ENCODE results near the gene HNF1A.

The HNF1A gene

DNA sequence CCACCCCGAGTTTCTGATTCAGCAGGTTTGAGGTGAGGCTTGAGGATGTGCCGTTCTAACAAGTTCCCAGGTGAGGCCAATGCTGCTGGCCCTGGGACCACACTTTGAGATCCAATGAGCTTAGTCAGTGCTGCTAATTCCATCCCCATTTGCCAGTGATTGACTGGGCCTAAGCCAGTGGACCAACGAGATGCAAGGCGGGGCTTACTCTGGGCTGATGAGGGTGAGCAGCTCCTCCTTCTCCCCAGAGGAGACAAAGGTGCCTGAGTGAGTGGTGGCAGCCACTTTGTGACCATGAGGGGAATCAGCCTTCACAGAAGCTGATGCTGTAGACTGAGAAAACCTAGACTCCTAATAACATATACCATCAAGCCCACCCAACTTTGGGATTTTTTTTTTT lies 23.1 kb upstream of the HNF1A start:
- H3K4me3 ChIP-seq = no peak overlapping the region
- no peak overlapping the region for H3K27ac ChIP-seq

DNA sequence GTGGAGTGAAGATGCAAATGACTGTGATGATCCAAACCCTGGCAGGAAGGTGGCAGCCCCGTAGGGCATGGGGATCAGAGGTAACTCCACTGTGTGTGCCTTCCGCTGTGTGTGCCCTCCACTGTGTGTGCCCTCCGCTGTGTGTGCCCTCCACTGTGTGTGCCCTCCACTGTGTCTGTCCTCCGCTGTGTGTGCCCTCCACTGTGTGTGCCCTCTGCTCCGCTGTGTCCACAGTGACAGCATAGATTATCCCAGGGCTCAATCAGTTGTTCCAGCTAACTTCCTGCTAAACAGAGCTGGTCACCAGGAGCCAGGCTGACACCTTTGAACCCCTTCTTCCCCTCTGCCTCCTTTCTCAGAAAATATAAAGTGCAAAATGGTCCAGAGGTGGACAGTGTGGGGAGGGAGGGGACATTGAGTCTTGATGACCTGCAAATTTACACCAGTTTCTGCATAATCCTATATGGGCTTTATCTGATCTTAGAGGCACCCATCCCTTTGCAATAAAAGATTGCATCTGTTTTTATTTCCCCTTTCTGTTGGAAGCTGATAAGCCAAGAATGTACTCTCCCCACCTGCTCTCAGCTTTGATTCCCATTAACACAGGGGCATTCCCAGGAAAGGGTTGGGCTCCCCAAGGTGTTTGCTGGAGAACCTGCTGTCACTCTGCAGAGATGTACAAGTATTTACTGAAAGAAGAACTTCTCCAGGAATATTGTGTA lies 21.6 kb upstream of the HNF1A start:
- Histone ChIP-seq H3K27ac (no peak overlapping the region), H3K4me3 (no peak overlapping the region)

DNA sequence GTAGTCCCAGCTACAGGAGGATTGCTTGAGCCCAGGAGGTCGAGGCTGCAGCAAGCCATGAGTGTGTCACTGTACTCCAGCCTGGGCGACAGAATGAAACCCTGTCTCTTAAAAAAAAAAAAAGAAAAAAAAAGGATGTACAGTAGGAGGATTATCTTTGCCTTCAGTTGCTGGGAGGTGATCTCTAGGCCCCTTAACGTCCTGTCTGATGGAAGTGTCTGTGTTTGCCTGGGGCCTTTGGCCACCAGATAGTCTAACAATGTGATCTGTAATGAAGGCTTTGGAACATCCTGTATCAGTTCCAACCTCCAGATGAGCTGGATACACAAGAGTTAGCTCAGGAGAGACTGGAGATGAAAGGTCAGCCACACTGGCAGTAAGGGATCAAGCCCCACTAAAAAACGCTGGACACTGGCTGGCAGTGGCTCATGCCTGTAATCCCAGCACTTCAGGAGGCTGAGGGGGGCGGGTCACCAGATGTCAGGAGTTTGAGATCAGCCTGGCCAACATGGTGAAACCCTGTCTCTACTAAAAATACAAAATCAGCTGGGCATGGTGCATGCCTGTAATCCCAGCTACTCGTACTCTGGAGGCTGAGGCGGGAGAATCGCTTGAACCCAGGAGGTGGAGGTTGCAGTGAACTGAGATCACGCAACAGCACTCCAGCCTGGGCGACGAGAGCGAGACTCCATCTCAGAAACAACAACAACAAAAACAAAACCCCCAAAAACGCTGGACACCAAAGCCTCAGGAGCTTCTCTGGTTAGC lies 19.0 kb upstream of the HNF1A start:
- Histone ChIP-seq H3K27ac (peak overlapping the region in 3 of 21 experiments; percentile 9 to 77 (median 30)), H3K4me3 (no peak overlapping the region)

DNA sequence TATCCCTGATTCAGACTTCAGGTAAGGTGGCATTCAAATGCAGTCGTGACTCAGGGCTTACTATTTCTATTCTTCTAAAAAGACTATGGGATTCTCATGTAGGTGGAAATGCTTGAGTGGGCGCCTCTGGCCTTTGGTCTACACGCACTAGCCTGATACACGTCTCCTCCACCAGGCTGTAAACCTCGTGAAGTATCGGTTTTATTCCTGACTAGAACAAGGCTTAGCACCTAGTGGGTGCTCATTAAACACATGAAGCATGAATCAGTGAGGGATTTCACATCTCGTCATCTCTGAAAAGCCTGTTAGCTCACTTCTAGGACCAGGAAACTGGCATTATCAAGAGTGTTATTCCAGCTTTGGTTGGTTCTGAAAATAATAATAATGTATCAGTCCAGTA lies 17.7 kb upstream of the HNF1A start:
- H3K27ac ChIP-seq = peak overlapping the region in 9 of 21 experiments; percentile 15 to 81 (median 59)
- H3K4me3 ChIP-seq = no peak overlapping the region

DNA sequence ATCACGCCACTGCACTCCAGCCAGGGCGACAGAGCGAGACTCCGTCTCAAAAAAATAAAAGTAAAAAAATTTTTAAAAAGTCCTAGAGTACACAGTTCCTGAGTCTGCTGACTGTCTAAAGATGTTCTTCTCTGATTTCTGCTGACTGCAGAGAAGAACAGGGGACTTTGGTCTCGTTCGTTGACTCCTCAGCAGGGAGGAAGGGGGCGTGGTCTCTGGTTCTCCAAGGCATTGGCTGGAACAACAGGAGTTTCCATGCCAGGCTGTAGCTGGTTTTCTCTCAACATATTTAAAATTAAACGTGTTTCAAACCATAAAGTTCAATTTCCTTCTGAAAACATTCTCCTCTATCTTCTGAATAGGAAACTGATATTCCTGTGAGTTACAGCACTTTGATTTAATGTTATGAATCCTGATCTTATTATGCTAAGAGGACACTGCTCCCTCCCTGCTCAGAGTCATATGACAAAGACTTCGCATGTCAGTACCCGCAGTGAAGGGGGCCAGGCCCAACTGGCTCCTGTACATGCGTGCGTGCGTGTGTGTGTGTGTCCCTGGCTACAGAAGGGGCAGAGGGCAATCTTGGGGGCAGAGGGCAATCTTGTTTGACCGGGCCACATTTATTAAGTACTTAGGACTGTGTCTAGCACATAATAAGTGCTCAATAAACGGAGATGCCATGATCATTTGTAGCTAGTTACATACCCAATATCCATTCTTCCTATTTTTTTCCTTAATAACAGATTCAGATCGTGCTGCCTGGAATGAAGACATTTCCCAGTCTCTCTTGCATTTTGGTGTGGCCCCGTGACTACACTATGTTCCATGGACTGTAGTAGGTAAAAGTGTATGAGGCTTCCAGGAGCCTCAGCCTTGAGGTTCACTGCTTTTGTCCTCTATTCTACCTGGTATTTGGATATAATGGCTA lies 16.5 kb upstream of the HNF1A start:
- Histone ChIP-seq H3K4me3 (no peak overlapping the region), H3K27ac (peak overlapping the region in 20 of 21 experiments; percentile 13 to 81 (median 66))

DNA sequence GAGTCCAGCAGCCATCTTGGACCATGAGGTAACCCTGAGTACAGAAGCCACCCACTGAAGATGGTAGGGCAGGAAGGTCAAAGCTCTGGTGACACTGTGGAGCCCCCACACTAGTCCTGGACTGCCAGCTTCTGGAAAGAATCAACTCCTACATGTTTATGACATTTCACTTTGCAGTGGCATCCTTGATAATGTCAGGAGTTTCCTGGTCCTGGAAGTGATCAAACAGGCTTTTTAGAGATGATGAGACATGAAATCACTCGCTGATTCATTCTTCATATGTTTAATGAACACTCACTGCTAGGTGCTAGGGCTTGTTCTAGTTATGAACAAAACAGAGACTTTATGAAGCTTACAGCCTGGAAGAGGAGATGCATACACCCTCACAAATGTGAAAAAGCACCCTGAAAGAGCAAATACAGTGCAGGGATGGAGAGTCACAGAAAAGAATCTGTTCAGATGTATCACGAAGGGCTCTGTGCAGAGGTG lies 15.8 kb upstream of the HNF1A start:
- H3K27ac ChIP-seq = peak overlapping the region in 20 of 21 experiments; percentile 3 to 81 (median 66)

DNA sequence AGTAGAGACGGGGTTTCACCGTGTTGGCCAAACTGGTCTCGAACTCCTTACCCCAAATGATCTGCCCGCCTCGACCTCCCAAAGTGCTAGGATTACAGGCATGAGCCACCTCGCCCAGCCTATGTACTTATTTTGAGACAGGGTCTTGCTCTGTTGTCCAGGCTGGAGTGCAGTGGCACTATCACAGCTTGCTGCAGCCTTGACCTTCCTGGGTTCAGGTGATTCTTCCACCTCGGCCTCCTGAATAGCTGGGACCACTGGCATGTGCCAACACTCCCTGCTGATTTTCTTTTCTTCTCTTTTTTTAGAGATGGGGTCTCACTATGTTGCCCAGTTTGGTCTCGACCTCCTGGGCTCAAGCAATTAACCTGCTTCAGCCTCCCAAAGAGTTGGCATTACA lies 14.0 kb upstream of the HNF1A start:
- no peak overlapping the region for H3K4me3 ChIP-seq
- H3K27ac ChIP-seq = no peak overlapping the region

More for the DNA sequence above, 15.8 kb upstream of the HNF1A start:
- H3K4me3 ChIP-seq = no peak overlapping the region

DNA sequence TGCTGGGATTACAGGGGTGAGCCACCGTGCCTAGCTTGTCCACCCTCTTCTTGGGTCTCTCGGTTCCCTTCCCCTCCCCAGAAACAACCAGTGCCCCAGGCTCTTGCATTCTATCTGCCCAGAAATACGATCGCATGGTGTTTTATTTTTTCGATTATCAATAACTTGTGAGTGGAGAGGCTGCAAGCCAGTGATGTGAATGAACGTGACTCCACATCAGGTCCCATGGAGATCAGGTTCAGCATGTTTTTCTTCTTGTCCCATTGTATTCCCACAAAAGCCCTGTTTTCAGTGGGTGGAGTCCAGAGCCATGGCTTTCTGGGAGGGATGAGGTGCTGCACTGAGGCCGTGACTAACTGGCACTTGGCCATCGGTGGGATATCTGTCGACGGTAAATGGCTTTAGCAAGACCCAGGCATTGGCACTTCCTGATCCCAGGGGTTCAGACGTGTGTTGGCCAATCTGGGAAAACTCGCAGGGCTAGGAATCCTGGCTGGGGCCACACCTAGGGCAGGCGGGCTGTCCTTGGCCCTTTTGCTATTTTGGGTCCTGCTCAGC lies 12.7 kb upstream of the HNF1A start:
- Histone ChIP-seq H3K4me3 (no peak overlapping the region), H3K27ac (peak overlapping the region in 7 of 21 experiments; percentile 16 to 56 (median 33))

DNA sequence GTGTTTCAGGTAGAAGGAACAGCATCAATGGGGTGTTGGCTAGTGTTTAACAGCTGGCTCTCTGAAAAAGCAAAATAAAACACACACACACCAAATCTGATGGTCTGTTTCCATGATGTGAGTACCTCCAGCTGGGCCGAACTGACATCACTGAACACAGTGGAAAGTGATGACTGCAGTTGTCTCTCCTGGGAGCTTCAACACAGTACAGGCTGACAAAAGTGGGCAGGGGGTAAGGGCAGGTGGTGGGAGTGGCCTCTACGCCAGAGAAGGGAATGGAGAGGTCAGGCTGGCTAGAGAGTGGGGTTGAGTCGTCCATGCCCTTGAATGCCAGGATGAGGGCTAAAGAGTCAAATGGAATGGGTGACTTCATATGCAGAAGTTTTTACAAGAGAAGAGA lies 8.0 kb upstream of the HNF1A start:
- Histone ChIP-seq H3K4me3 (no peak overlapping the region), H3K27ac (no peak overlapping the region)

DNA sequence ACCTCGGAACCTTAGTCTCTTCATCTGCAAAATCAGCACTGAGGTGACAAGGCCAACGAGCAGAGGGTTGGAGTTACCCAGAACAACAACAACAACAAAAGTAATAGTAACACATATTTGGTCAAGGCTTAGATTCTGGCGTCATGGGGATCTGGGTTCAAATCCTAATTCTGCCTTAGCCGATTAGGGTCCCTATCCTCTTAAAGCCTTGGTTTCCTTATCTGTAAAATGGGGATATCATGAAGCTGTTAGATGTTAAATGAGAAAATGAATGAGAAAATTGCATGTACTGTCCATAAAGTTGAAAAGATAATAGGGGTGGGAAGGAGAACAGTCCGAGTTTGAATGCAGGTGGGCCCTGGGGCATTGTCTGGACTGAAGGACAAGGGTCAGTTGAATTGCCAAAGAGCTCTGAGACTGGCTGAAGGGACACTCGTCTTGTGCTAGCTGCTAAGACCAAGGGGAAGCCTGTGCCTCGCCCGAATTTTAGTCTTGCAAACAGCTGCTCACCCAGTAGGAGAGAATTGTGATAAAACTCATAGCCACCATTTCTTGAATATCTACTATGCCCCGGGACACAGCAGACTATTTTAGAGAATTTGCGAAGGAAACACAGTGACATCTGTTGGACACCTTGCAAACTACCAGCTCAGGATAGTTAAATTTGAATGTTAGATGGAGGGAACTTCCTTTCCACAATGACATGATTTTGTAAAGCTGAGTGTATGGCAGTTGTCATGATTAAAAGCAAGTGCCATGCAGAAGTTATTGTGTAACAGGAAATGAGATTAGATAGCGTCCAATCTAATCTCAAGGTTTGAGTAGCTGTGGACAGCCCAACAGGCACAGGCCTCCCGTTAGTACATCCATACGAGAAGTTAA lies 6.8 kb upstream of the HNF1A start:
- Histone ChIP-seq H3K4me3 (no peak overlapping the region), H3K27ac (no peak overlapping the region)

DNA sequence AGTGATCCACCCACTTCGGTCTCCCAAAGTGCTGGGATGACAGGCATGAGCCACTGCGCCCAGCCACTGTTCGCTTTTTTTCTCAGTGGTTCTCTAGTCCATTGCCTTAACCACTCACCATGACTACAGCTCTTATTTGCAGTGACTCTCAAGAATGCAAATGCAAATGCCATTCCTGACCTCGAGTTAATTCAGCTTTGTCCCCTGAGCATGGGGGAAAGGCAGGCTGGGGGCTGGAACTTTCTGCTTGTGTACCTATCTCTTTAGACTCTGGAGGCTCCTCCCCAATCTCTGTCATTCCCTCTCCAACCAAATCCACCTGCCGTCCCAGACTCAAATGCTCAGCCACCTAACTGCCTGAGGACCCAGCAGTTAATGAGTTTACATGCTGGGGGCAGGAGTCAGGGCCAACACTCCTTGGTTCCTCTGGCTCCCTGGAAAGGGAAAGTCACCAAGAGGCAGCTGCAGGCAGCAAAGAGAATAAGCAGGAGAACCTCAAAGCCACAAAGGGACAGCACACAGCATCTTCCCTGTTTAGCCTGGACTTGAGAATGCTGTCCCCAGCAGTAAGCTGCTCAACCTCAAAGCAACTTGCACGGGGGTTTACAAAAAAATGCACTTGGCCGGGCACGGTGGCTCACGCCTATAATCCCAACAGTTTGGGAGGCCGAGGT lies 5.3 kb upstream of the HNF1A start:
- Histone ChIP-seq H3K4me3 (no peak overlapping the region), H3K27ac (no peak overlapping the region)

DNA sequence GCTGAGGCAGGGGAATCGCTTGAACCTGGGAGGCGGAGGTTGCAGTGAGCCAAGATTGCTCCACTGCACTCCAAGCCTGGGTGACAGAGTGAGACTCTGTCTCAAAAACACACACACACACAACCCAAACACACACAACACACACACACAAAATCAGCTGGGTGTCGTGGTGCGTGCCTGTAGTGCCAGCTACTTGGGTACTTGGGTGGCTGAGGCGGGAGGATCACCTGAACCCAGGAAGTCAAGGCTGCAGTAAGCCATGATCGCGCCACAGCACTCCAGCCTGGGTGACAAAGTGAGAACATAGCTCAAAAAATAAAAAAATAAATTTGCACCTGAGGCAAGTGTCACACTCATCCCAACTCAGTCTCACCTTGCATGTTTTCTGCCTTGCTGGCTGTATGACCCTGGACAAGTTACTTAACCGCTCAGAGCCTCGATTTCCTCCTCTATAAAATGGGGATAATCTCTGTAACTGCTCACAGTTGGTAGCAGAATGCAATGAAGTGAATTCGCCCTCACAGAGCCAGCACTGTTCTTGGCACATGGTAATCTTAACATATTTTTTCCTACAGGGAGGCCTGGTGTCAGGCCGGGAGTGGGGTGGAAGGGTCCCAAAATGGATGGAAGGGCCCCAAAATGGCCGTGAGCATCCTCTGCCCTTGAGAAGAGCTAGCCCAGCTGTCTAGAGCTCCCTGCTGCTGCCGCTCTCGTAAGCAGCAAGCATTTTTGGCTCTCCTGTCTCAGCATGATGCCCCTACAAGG lies 630 bp upstream of the HNF1A start:
- Histone ChIP-seq H3K27ac (no peak overlapping the region), H3K4me3 (no peak overlapping the region)

DNA sequence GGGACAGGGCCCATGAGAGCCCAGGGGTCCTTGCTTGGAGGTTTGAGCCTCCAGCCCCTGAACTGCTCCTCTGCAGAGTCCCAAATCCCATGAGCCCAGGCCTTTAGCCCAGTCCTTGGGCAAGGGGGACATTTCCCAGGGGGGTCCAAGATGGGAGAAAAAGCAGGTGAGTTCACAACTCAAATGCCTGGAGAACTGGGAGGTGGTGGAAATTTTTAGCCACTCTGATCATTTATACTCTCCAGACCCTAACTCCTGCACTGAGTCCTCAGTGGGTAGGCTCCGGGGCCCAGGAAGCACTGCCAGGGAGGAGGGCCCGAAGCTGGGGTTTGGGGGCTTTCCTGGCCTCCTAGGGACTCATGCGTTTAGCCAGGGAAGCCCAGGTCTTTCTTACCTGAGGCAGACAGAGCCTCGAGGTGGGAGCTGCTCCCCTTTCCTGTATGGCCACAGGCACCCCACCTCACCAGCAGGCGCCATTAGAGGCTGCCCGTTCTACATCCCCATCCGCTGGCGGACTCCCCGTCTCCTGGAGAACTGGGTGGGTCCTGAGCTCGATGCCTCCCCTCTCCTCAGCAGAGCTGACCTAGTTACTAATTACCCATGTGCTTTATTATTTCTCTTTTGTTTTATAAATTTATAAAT lies 998 bp downstream of the HNF1A start:
- no peak overlapping the region for H3K27ac ChIP-seq

DNA sequence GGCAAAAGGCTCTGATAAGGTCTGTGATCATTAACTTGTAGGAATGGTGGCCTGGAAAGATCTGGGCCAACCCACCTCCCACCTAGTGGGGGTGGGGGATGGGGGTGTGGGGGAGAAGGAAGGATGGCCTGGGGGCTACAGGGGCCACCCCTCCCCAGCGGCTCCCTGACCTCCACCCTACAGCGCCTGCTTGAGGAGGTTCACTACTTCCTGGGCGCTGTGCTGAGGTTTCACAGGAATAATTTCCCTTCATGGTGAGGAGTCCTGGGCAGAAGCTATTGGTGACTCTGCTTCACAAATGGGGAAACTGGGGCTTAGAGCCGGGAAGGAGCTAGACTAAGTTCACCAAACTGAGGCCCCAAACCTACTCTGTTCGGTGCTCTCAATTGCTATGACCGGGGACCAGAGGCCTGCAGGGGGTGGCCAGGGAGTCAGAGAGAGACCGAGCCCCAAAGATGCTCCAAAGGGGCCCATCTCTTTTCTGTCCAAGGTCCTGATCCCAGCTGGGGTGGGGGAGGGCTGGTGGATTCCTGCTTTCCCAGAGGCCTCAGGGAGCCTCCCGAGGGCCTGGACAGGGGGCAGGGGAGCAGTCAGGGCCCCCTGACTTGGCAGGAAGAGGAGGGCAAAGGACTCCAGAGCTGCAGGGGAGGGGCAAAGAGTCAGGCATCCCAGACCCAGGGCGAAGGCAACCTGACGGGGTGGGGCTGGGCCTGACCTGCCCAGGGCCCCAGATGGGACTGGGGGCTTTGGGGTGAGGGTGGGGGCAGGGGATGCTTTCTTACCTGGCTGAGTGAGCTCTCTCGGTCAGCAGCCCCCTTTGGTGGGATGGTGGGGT lies 1.7 kb downstream of the HNF1A start:
- Histone ChIP-seq H3K4me3 (no peak overlapping the region), H3K27ac (no peak overlapping the region)

More for the DNA sequence above, 998 bp downstream of the HNF1A start:
- H3K4me3 ChIP-seq = no peak overlapping the region

DNA sequence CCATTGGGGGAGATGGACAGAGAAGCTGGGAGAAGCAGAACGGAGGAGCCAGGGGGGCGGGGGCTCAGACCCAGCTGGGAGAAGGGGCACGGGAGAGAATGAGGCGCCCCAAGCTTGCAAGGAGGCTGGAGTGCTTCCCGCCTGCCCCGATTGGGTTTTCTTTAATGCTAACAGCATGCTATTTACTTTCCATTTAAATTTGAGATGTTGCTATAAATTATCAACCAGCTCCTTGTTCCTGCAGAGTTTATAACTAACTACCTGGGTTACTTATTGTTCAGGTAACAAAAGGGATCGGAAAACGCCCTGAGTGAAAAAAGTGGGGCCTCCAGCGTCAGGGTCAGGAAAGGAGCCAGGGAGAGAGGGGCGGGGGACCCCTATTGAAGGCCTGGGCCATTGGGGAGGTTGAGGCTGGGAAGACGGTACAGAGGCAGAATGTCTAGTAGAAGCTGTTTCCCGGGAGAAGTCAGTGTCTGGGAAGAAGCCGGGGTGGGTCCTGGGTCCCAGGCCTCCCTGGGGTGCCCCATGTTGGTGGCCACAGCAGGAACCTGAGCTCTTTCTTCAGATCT lies 2.5 kb downstream of the HNF1A start:
- no peak overlapping the region for H3K27ac ChIP-seq

More for the DNA sequence above, 2.5 kb downstream of the HNF1A start:
- no peak overlapping the region for H3K4me3 ChIP-seq

All from skin epidermis (tissue), 12 donors.